Type B pancreatic cell (in vitro differentiated cells): ENCODE results near the gene IQSEC1. TPM values are rescaled to one million over a fixed set of nuclear protein-coding genes. Genes with fewer than 3 reads are reported as not detected.

Source experiments
- DNase-seq: peaks from one replicate; pipeline ENCODE4 v3.0.0; 2021; ENCODE audit warnings: mixed read lengths; ENCODE audit not compliant: unreplicated experiment; ENCODE audit errors: extremely low spot score
- H3K27ac Mint-ChIP-seq: 2 replicates; pipeline ENCODE4 v1.8.0; 2021; ENCODE audit warnings: mild to moderate bottlenecking, mixed read lengths
- H3K27me3 Mint-ChIP-seq: 2 replicates; pipeline ENCODE4 v1.8.0; 2021; ENCODE audit warnings: mixed read lengths
- H3K36me3 Mint-ChIP-seq: 2 replicates; pipeline ENCODE4 v1.8.0; 2021; ENCODE audit warnings: mixed read lengths
- H3K4me1 Mint-ChIP-seq: one replicate; pipeline ENCODE4 v1.8.0; 2021; ENCODE audit warnings: mixed read lengths; ENCODE audit not compliant: unreplicated experiment
- H3K4me3 Mint-ChIP-seq: 2 replicates; pipeline ENCODE4 v1.8.0; 2021; ENCODE audit warnings: mild to moderate bottlenecking, mixed read lengths
- H3K9me3 Mint-ChIP-seq: 2 replicates; pipeline ENCODE4 v1.8.0; 2021; ENCODE audit warnings: mixed read lengths
- total RNA-seq: library from RNA; stranded (reverse); gene quantifications from 2 replicates; pipeline ENCODE4 v1.2.1, GENCODE V29; 2021; ENCODE audit warnings: low replicate concordance
- TF ChIP-seq, protein P1 (sequence below): fragments of 200-600 bp; sonication (generic); conservative IDR thresholded peaks from 2 replicates; pipeline ENCODE4 v1.5.0; 2021; ENCODE audit warnings: antibody characterized with exemption, mild to moderate bottlenecking

Gene IQSEC1
- total RNA-seq, 1 donor from 2014 or later, result 33.1 TPM

- H3K36me3 Mint-ChIP-seq, result no peaks in the 10 kb centered on the region
- no peak for DNase-seq
- H3K4me1 Mint-ChIP-seq, result peaks cover 56% of the 10 kb centered on the region
- no peaks in the 10 kb centered on the region for H3K27me3 Mint-ChIP-seq
- peak overlapping the region; percentile 2 for H3K27ac Mint-ChIP-seq
- TF ChIP-seq, protein P1, sequence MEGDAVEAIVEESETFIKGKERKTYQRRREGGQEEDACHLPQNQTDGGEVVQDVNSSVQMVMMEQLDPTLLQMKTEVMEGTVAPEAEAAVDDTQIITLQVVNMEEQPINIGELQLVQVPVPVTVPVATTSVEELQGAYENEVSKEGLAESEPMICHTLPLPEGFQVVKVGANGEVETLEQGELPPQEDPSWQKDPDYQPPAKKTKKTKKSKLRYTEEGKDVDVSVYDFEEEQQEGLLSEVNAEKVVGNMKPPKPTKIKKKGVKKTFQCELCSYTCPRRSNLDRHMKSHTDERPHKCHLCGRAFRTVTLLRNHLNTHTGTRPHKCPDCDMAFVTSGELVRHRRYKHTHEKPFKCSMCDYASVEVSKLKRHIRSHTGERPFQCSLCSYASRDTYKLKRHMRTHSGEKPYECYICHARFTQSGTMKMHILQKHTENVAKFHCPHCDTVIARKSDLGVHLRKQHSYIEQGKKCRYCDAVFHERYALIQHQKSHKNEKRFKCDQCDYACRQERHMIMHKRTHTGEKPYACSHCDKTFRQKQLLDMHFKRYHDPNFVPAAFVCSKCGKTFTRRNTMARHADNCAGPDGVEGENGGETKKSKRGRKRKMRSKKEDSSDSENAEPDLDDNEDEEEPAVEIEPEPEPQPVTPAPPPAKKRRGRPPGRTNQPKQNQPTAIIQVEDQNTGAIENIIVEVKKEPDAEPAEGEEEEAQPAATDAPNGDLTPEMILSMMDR, result no peak
- H3K9me3 Mint-ChIP-seq, result no peaks in the 10 kb centered on the region
- H3K4me3 Mint-ChIP-seq, result no peak overlapping the region
Observed at GRCh38 chr3:12961697-12962036, 111.6 kb downstream of the IQSEC1 start.

DNA sequence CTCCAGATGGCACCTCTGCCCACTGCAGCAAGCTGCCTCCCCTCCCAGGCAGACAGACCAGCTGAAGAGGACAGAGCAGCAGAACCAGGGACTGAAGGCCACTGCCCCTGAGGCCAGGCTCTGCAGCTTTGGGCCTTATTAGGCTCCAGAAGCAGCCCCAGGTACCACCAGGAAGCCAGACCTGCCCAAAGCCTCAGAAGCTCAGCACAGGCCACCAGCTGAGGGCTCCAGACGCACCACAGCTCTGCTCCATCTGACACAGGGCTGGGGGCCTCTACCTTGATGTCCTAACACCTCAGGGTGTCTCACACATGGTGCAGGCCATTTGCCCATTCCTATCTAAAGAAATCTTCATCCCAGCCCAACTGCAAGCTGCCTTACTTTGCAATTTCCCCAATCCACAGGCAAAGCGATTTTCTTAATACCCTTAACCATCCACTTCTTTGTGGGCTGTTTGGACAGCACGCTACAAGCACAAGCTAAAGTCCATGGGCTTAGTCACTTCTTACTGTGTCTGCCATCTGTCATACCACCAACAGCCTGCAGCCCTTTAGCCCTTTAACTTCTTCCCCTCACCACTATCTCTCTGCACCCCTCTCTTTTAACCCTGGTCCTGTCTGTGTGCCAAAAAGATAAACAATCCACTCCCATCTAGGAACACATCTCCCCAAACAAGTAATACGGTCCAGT lies 112.1 kb downstream of the IQSEC1 start:
- no peaks in the 10 kb centered on the region for H3K9me3 Mint-ChIP-seq
- TF ChIP-seq, protein P1, result no peak
- peak overlapping the region; percentile 2 for H3K27ac Mint-ChIP-seq

GRCh38 chr3:12960497-12960896 lies 112.7 kb downstream of the IQSEC1 start:
- Mint-ChIP-seq H3K9me3 (no peaks in the 10 kb centered on the region), H3K27me3 (no peaks in the 10 kb centered on the region), H3K4me1 (peaks cover 45% of the 10 kb centered on the region), H3K27ac (no peak overlapping the region), H3K36me3 (no peaks in the 10 kb centered on the region), H3K4me3 (no peak overlapping the region)
- TF ChIP-seq, protein P1, result no peak
- DNase-seq, result no peak

More for the DNA sequence above, 112.1 kb downstream of the IQSEC1 start:
- peaks cover 51% of the 10 kb centered on the region for H3K4me1 Mint-ChIP-seq
- no peaks in the 10 kb centered on the region for H3K27me3 Mint-ChIP-seq
- no peaks in the 10 kb centered on the region for H3K36me3 Mint-ChIP-seq
- DNase-seq, result no peak
- no peak overlapping the region for H3K4me3 Mint-ChIP-seq

GRCh38 chr3:12959838-12960378 lies 113.3 kb downstream of the IQSEC1 start:
- H3K27ac Mint-ChIP-seq, result no peak overlapping the region
- TF ChIP-seq, protein P1, result no peak
- no peaks in the 10 kb centered on the region for H3K9me3 Mint-ChIP-seq
- H3K36me3 Mint-ChIP-seq, result no peaks in the 10 kb centered on the region
- H3K27me3 Mint-ChIP-seq, result no peaks in the 10 kb centered on the region
- no peak overlapping the region for H3K4me3 Mint-ChIP-seq
- peaks cover 44% of the 10 kb centered on the region for H3K4me1 Mint-ChIP-seq
- no peak for DNase-seq

GRCh38 chr3:12959410-12959809 lies 113.8 kb downstream of the IQSEC1 start:
- Mint-ChIP-seq H3K27me3 (no peaks in the 10 kb centered on the region), H3K36me3 (no peaks in the 10 kb centered on the region), H3K9me3 (no peaks in the 10 kb centered on the region), H3K4me3 (no peak overlapping the region), H3K4me1 (peaks cover 46% of the 10 kb centered on the region), H3K27ac (no peak overlapping the region)
- TF ChIP-seq, protein P1, result no peak
- DNase-seq, result no peak
